Nephron (organoid): Measurements from ENCODE around the gene ADGRL3.

Experiments used
- H3K27ac Mint-ChIP-seq, 3 experiments: 2 replicates each; pipeline ENCODE4 v1.8.0; 2020; ENCODE audit warnings: mixed read lengths in 3 of 3, mild to moderate bottlenecking in 2 of 3, moderate library complexity in 1 of 3
- H3K27me3 Mint-ChIP-seq: 2 replicates; pipeline ENCODE4 v1.8.0; 2021; ENCODE audit warnings: low read depth, mild to moderate bottlenecking, moderate library complexity, mixed read lengths
- H3K36me3 Mint-ChIP-seq: 2 replicates; pipeline ENCODE4 v1.8.0; 2020; ENCODE audit warnings: low read depth, mixed read lengths
- H3K4me1 Mint-ChIP-seq: 2 replicates; pipeline ENCODE4 v1.8.0; 2020; ENCODE audit warnings: mixed read lengths
- H3K4me3 Mint-ChIP-seq, 3 experiments: 2 replicates each; pipeline ENCODE4 v1.8.0; 2020; ENCODE audit warnings: mild to moderate bottlenecking in 3 of 3, mixed read lengths in 3 of 3, moderate library complexity in 2 of 3
- H3K9me3 Mint-ChIP-seq: 2 replicates; pipeline ENCODE4 v1.8.0; 2020; ENCODE audit warnings: mixed read lengths
- CTCF ChIP-seq, 3 experiments: fragments of 200-600 bp; sonication (generic); IDR thresholded peaks; one replicate each; pipeline ENCODE4 v1.5.0; 2021; ENCODE audit warnings: antibody characterized with exemption in 3 of 3; ENCODE audit not compliant: unreplicated experiment in 3 of 3

The ADGRL3 gene

GRCh38 chr4:61401771-61402170 is 201.6 kb downstream of the ADGRL3 start:
- H3K4me1 Mint-ChIP-seq, result peaks cover 8% of the 10 kb centered on the region
- no peak for TF ChIP-seq CTCF (IDR thresholded peaks at IDR 0.05; ENCODE audit: unreplicated experiment in 3 of 3)
- H3K27me3 Mint-ChIP-seq, result no peaks in the 10 kb centered on the region

GRCh38 chr4:61405307-61405706 is 205.2 kb downstream of the ADGRL3 start:
- Mint-ChIP-seq H3K9me3 (no peaks in the 10 kb centered on the region), H3K4me1 (peaks cover 6% of the 10 kb centered on the region), H3K36me3 (no peaks in the 10 kb centered on the region), H3K27ac (no peak overlapping the region), H3K27me3 (no peaks in the 10 kb centered on the region), H3K4me3 (no peak overlapping the region)
- no peak for TF ChIP-seq CTCF (IDR thresholded peaks at IDR 0.05; ENCODE audit: unreplicated experiment in 3 of 3)

More at GRCh38 chr4:61401771-61402170, 201.6 kb downstream of the ADGRL3 start:
- H3K9me3 Mint-ChIP-seq, result no peaks in the 10 kb centered on the region
- H3K27ac Mint-ChIP-seq, result no peak overlapping the region
- H3K36me3 Mint-ChIP-seq, result no peaks in the 10 kb centered on the region
- no peak overlapping the region for H3K4me3 Mint-ChIP-seq

GRCh38 chr4:61406677-61407076 is 206.6 kb downstream of the ADGRL3 start:
- Mint-ChIP-seq H3K27ac (no peak overlapping the region), H3K4me3 (no peak overlapping the region), H3K36me3 (no peaks in the 10 kb centered on the region), H3K4me1 (peaks cover 6% of the 10 kb centered on the region), H3K27me3 (no peaks in the 10 kb centered on the region), H3K9me3 (no peaks in the 10 kb centered on the region)
- TF ChIP-seq CTCF (IDR thresholded peaks at IDR 0.05; ENCODE audit: unreplicated experiment in 3 of 3), result no peak

GRCh38 chr4:61407642-61408618 is 207.8 kb downstream of the ADGRL3 start:
- TF ChIP-seq CTCF (IDR thresholded peaks at IDR 0.05; ENCODE audit: unreplicated experiment in 3 of 3), result no peak
- H3K4me3 Mint-ChIP-seq, result no peak overlapping the region
- H3K27me3 Mint-ChIP-seq, result no peaks in the 10 kb centered on the region
- peaks cover 6% of the 10 kb centered on the region for H3K4me1 Mint-ChIP-seq
- H3K27ac Mint-ChIP-seq, result peak overlapping the region in 1 of 3 experiments; percentile 8
- H3K9me3 Mint-ChIP-seq, result no peaks in the 10 kb centered on the region
- H3K36me3 Mint-ChIP-seq, result no peaks in the 10 kb centered on the region

- no peak for TF ChIP-seq CTCF (IDR thresholded peaks at IDR 0.05; ENCODE audit: unreplicated experiment in 3 of 3)
- H3K4me1 Mint-ChIP-seq, result peaks cover 6% of the 10 kb centered on the region
- H3K36me3 Mint-ChIP-seq, result no peaks in the 10 kb centered on the region
- H3K27me3 Mint-ChIP-seq, result no peaks in the 10 kb centered on the region
- no peaks in the 10 kb centered on the region for H3K9me3 Mint-ChIP-seq
- no peak overlapping the region for H3K4me3 Mint-ChIP-seq
- no peak overlapping the region for H3K27ac Mint-ChIP-seq
Measured at GRCh38 chr4:61408861-61409260, 208.7 kb downstream of the ADGRL3 start.

GRCh38 chr4:61411241-61411640 is 211.1 kb downstream of the ADGRL3 start:
- H3K27ac Mint-ChIP-seq, result no peak overlapping the region
- H3K27me3 Mint-ChIP-seq, result no peaks in the 10 kb centered on the region
- no peak for TF ChIP-seq CTCF (IDR thresholded peaks at IDR 0.05; ENCODE audit: unreplicated experiment in 3 of 3)
- H3K4me1 Mint-ChIP-seq, result peaks cover 6% of the 10 kb centered on the region
- no peaks in the 10 kb centered on the region for H3K9me3 Mint-ChIP-seq
- H3K4me3 Mint-ChIP-seq, result no peak overlapping the region
- no peaks in the 10 kb centered on the region for H3K36me3 Mint-ChIP-seq
